Measurements from ENCODE around the gene MORN1.

Gene MORN1

DNA sequence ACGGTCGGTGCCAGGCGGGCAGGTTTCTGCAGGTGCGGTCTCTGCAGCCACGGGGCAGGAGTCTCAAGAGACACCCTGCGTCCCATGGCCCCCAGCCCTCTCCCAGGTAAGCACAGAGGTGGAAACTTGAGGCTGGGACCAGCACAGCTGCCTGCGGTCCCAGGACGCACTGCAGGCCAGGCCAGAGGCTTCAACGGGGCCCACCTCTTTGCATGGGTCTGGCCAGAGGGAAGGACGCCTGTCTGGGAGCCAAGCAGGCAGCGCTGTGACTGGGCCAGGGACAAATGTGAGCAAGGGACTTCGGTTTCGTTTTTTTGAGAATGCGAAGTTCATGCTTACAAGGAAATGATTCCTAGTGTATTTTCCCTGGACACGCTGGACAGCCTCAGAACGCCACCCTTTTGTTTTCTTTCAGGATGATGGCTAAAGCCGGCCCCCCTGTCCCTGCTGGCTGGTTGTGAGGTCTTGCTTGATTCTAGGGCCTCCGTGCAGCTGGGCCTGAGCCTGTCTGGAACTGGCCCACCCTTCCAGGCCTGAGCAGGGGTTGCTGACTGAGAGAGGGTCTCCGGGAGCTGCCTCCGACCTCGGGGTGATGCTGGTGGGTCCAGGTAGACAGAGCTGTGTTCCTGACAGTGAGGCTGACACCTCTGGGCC lies 38.3 kb downstream of the MORN1 start:
- TF ChIP-seq, protein P1, sequence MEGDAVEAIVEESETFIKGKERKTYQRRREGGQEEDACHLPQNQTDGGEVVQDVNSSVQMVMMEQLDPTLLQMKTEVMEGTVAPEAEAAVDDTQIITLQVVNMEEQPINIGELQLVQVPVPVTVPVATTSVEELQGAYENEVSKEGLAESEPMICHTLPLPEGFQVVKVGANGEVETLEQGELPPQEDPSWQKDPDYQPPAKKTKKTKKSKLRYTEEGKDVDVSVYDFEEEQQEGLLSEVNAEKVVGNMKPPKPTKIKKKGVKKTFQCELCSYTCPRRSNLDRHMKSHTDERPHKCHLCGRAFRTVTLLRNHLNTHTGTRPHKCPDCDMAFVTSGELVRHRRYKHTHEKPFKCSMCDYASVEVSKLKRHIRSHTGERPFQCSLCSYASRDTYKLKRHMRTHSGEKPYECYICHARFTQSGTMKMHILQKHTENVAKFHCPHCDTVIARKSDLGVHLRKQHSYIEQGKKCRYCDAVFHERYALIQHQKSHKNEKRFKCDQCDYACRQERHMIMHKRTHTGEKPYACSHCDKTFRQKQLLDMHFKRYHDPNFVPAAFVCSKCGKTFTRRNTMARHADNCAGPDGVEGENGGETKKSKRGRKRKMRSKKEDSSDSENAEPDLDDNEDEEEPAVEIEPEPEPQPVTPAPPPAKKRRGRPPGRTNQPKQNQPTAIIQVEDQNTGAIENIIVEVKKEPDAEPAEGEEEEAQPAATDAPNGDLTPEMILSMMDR (IDR thresholded peaks at IDR 0.05; ENCODE audit: low read depth, low read length) = no peak
- no peak overlapping the region for H3K4me3 ChIP-seq (ENCODE audit: low read depth, low read length)

DNA sequence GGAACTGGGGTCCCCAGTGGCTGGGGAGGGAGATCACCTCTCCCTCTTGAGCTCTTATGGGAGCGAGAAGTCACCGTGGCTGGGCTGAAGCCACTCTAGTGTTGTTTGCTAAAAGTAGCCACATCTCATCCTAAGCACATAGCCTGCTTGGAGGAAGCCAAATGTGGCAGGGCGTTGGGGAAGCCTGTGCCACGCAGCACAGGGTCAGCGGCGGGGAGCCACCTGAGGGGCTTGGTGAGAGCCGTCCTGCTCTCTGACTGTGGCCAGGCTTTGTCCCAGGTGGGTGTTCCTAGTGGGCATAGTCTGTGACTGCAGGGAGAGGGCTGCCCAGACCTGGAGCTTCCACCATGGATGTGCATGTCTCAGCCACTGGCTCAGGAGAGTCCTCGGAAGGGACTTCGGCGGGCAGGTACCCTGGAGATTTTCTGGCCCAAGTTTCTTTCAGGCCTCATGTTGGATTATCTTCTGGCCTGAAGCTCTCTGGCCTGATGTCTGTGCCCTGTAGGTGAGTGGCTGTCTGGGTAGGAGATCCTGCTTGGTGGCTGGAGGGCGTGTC lies 38.9 kb downstream of the MORN1 start:
- TF ChIP-seq, protein P1 (IDR thresholded peaks at IDR 0.05; ENCODE audit: low read depth, low read length) = no peak
- H3K4me3 ChIP-seq (ENCODE audit: low read depth, low read length) = no peak overlapping the region

DNA sequence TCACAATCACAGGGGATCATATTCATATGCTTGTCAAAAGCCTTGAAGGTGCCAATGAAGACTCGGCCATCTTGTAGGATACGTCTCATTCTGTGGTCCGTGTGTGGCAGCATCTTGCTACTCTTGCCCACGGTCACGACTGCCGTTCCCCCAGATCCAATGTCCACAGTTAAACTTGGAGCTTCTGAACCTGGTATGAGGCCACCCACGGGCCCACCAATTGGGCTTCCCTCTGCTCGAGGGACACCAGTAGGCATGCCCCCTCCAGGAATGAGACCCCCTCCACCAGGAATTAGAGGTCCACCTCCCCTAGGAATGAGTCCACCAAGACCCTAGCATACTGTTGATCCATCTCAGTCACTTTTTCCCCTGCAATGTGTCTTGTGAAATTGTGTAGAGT lies 39.6 kb downstream of the MORN1 start:
- TF ChIP-seq, protein P1 (IDR thresholded peaks at IDR 0.05; ENCODE audit: low read depth, low read length) = no peak
- no peak overlapping the region for H3K4me3 ChIP-seq (ENCODE audit: low read depth, low read length)

DNA sequence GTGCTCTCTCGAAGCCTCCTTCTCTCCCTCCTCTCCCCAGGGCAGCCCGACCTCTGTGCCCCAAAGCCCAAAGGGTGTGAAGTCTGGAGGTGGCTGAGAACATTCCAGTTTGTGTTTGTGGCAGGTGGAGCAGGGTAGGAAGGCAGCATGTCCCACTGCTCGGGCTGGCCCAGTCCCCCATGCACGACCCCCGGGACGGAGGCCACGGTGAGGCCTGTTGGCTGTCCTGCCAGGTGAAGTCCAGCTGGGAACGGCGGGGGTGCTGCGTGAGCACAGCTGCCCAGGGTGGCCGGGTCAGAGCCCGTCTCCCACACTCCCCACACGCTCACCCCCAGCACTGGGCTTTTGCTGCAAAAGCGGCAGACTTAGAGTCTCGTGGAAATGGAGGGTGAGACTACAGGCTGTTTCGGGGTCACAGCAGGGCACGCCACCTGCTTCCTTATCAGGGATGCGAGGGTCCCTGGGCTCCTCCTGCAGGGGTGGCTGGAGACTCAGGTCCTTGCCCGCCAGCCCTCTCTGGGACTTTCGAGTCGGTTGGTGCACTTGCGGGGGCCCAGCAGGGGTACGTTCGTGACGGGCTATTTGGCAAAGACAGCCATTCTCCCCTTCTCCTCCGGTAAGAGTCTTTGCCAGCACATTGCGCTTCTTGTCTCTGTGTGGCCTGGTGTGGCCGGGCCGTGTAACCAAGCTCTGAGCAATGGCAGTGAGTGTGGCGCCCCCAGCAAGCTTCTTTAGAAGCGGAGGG lies 40.3 kb downstream of the MORN1 start:
- TF ChIP-seq, protein P1 (IDR thresholded peaks at IDR 0.05; ENCODE audit: low read depth, low read length) = no peak
- H3K4me3 ChIP-seq (ENCODE audit: low read depth, low read length) = no peak overlapping the region

DNA sequence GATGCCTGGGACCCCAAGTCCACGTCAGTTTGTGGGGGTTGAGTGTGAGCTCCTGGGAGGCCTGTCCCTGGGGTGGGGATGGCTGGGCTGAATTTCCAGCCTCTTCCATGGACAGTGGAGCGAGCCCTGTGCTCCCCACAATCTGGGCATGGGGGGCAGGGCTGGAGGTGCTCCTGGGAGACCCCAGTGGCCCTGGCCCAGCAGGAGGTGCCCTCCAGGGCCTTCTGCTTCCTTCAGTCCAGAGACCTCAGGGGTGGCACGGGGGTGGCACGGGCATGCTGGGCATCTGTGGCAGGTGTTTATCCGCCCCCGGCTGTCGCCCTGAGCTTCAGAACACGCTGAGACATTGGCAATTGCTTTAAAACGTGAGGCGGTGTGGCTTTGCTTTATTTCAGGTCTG lies 40.9 kb downstream of the MORN1 start:
- H3K4me3 ChIP-seq (ENCODE audit: low read depth, low read length) = no peak overlapping the region
- TF ChIP-seq, protein P1 (IDR thresholded peaks at IDR 0.05; ENCODE audit: low read depth, low read length) = no peak

DNA sequence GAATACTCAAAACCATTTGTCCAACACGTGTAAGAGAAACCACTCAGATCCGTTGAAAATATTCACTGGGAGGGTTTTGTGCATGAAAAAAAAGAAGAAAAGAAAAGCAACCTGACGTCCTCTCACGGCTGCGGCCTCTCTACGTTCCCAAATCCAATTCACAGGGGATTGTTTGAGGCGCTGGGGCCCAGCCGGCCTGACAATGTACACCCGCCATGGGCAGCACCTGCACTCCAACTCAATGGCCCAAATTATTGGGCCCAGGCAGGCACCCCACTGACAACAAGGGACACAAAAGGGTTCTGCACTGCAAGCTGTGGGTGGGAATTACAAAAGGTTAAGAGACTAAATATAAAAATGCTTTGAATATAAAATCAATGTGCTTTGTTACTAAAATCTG lies 41.5 kb downstream of the MORN1 start:
- TF ChIP-seq, protein P1 (IDR thresholded peaks at IDR 0.05; ENCODE audit: low read depth, low read length) = no peak
- no peak overlapping the region for H3K4me3 ChIP-seq (ENCODE audit: low read depth, low read length)
